Right ventricle myocardium inferior (tissue), 1 donor: Measurements from ENCODE around the gene RPP14. TPM values are rescaled to one million over a fixed set of nuclear protein-coding genes. Genes with fewer than 3 reads are reported as not detected.

Source experiments
- ATAC-seq: fragments of 200-7000 bp; cut with Tn5 transposase; one replicate; pipeline ENCODE4 v1.9.1; 2020; ENCODE audit warnings: mild to moderate bottlenecking, moderate library complexity
- DNase-seq: peaks from one replicate; pipeline ENCODE4 v3.0.0; 2021; ENCODE audit errors: missing footprints
- intact Hi-C: fragments of 100-400 bp; cut with DNase I; formaldehyde crosslinking; loops from one replicate; pipeline ENCODE4 v1.11.0; 2022
- total RNA-seq: library from RNA; stranded (reverse); fragmentation: NEBNext Ultra II Directional; extraction: Animal tissue kit (Norgen Biotek cat#: 25700); gene quantifications from one replicate; pipeline ENCODE4 v1.2.1, GENCODE V29; 2021
- donor health status: DM: no; HTN: yes; CAD: no; lungs with severe emphysema.

The RPP14 gene
- total RNA-seq, 1 donor from 2014 or later = 23.2 TPM

DNA sequence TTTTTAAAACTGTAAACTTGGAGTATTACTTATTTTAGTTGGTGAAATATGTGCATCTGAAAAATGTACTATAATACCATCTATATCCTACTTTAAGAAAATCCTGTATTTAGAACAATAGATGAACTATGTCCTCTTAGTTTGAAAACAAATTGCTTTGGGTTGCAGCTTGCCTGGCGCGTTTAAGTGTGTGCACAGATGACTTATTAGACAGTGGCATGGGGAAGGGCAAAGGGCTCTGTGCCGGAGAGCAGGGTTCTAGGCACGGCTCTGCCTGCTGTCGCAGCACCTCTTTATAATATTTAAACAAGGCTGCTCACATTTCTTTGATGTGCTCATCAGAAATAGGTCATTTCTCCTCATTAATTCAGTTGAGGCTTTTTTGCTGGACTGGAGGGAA lies 36.6 kb downstream of the RPP14 start:
- ATAC-seq = no peak
- intact Hi-C loops = no loop called here
- DNase-seq = no peak

DNA sequence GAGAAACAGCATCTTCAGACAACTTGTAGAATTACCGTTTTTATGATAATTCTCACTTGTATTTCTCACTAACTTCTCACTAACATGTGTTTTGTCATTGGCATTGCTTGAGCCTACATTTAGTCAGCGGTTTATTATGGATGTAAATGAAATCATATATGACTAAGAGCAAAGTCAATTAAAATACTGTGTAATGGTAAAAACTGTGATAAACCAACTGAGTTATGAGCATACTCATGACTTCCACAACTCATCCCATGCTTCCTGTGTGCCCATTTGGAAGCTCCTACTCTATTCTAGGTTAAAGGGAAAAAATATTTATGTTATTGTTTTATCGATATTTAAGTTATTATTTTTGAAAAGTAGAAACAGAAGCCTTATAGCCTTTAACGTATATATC lies 39.4 kb downstream of the RPP14 start:
- DNase-seq (no peak), ATAC-seq (no peak)
- intact Hi-C loops = no loop called here

GRCh38 chr3:58346368-58346767 lies 40.3 kb downstream of the RPP14 start:
- intact Hi-C loops = no loop called here
- ATAC-seq = no peak
- no peak for DNase-seq

- intact Hi-C loops = no loop called here
- ATAC-seq (no peak), DNase-seq (no peak)
These were observed 41.9 kb downstream of the RPP14 start for GRCh38 chr3:58347984-58348383.

DNA sequence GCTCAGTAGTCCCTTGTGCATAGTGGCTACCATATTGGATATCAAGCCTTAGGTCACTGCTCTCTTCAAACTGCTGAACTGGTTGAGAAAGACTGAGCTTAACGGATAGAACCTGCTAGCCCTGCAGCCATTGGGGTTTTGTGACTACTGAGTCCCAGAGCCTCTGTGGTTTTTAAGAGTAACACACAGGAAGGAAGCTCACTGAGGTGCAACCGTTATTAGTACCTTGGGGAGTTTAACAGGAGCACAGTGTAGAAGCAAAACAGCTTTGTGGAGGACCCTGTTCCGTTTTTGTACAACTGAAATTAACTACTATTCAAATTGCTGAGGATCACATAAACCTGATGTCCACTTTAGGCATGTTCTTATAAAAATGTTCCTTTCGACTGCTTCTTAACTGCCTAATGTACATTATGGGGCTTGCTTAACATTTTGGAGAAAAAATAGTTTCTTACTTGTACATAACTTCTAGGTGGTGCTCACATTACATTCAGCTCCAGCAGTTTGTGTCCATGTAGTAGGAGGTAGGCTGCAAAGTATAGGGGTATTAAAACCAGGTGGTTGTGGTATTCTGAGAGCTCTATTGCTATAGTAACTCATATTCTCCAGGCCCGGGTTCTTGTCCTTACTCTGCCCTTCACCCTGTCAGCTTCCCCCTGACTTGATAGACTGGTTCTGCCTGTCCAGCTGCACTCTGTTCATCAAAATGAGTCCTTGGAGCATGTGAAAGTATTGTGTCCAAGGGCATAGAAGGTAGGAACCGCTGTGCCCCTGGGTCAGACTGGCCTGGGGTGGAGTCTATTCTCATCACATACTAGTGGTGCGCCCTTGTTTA lies 44.0 kb downstream of the RPP14 start:
- no peak for DNase-seq
- intact Hi-C loops = no loop called here
- peak; percentile 5 for ATAC-seq

GRCh38 chr3:58350627-58351013 lies 44.6 kb downstream of the RPP14 start:
- intact Hi-C loops = no loop called here
- peak; percentile 31 for ATAC-seq
- no peak for DNase-seq

DNA sequence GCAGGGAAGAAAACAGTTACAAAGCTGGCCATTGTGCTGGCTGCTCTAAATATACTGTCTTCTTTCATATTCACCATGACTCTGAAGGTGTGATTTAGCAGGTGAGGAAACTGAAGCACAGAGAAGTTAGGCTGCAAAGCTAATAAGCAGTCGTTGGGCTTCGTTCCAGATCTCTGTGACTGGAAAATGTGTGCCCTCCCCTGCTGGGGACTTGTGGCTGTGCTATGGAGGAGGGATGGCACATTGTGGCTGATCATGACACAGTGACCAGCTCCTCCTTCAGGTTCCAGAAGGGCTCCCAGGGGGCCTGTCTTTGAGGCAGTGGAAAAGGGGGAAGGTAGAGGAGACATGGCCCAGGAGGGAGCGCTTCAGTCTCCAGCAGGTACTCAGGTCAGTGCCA lies 45.9 kb downstream of the RPP14 start:
- intact Hi-C loops = no loop called here
- no peak for DNase-seq
- no peak for ATAC-seq

DNA sequence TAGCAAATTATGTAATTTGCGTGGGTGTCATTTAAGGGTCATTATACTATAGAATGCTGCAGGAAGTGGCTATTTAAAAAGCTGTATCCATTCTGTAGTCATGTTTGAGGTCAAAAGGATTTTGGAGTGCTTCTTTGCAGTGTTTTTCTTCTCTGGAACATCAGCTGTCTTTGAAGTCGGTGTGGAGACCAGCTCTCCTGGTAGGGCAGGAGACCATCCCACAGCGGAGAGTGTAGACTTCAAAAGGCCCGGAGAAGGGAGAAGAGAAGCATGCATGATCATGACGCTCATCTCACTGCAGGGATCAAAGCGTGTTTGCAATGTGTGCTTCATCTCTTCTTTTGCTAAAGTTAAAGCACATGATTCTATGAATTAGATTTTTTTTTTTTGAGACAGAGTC lies 46.6 kb downstream of the RPP14 start:
- no peak for DNase-seq
- ATAC-seq = no peak

DNA sequence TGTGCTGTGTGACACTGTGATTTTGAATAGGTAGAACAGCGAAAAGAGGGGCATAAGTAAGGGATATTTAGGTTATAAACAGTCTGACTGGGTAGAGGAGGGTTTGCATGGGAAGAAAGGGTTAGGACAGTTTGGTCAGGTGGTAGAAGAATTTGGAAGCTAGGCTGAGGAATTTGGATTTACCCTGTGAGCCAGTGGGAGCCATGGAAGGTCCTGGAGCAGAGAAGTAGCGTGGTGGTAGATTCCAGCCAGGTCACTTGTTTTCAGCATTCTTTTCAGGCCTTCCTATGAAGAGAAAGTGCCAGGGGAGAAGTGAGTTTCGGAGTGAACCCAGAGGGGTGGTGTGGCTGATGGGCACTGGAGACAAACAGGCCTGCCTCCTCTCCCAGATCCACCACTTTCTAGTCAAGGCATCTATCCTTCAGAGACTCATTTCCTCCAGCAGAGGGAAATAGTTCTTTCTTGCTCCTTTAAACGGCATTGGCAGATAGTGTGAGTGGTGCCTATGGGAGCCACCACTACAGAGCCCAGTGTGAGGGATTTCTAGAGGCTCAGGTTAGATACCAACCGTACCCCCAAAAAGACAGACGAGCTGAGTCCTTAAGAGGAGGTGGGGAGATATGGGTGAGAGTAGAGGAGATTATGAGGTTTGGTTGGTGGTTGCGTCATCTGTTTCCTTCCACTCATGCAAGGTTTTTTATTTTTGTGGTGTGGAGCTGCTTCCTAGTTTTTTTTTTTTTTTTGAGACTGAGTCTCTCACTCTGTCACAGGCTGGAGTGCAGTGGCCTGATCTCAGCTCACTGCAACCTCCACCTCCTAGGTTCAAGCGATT lies 47.9 kb downstream of the RPP14 start:
- no peak for ATAC-seq
- intact Hi-C loops = no loop called here
- no peak for DNase-seq

More for the DNA sequence above, 46.6 kb downstream of the RPP14 start:
- intact Hi-C loops = no loop called here

GRCh38 chr3:58355179-58355578 lies 49.1 kb downstream of the RPP14 start:
- intact Hi-C loops = no loop called here
- ATAC-seq (no peak), DNase-seq (no peak)

DNA sequence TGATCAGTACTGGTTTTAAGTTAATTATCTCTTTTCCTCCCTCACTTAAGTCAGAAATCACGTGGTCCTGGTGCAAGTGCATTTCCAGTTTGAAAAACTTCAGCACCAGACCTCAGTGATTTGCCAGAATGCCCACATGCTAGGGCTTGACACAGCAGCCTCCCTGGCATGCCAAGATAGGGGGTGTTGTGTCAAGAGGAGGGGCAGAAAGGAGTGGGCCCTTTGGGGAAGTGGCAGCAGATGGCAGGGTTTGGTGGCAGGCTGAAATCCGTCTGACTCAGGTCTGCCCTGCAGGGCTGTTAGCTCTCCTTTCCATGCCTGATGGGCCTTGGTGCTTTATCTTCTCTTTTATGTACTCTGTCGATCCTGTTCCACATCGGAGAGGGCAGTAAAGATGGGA lies 50.0 kb downstream of the RPP14 start:
- ATAC-seq = no peak
- DNase-seq = no peak
- intact Hi-C loops = no loop called here

DNA sequence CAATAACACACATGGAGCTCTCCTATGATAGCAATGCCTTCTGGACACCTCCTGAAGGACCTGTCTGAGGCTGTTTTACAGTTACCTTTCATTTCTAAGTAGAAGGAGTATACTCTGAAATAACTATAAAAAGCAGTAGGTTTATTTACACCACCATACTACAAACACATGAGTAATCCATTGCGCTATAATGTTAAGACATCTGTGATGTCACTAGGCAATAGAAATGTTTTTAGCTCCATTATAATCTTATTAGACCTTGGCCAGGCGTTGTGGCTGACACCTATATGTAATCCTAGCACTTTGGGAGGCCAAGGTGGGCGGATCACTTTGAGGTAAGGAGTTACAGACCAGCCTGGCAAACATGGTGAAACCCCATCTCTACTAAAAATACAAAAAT lies 51.4 kb downstream of the RPP14 start:
- intact Hi-C loops = no loop called here
- ATAC-seq (no peak), DNase-seq (no peak)

DNA sequence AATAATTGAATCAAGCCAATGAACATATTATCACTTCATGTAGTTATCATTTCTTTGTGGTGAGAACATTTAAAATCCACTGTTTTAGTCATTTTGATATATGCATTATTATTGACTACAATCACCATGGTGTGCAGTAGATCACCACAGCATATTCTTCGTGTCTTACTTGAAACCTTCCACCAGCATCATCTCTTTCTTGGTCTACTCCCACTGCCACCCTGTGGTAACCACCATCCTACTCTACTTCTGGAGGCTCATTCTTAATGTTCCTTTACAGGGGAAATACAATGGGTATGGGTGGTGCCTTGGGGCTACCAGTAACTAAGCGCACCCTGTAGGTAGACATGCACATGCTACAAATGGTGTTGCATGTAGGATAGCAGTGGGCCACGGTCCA lies 52.0 kb downstream of the RPP14 start:
- ATAC-seq (no peak), DNase-seq (no peak)
- intact Hi-C loops = no loop called here

GRCh38 chr3:58358808-58359207 lies 52.8 kb downstream of the RPP14 start:
- intact Hi-C loops = no loop called here
- ATAC-seq = no peak
- DNase-seq = no peak

DNA sequence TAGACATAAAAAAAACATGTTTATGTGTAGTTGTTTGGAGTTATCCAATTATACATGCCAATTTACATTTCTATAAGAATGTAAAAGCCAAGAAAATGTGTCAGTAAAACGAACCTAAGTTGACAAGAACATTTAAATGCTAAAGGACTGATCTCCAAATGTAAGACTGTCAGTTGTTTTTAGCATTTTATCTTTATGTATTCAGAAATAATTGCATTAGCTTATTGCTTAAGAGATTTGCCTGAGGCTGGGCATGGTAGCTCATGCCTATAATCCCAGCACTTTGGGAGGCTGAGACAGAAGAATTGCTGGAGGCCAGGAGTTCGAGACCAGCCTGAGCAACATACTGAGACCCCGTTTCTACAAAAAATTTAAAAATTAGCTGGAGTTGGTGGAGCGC lies 53.6 kb downstream of the RPP14 start:
- ATAC-seq (no peak), DNase-seq (no peak)
- intact Hi-C loops = no loop called here

- DNase-seq (no peak), ATAC-seq (no peak)
- intact Hi-C loops = no loop called here
These were observed 55.8 kb downstream of the RPP14 start for GRCh38 chr3:58361866-58362265.

- ATAC-seq (no peak), DNase-seq (no peak)
- intact Hi-C loops = no loop called here
These were observed 60.7 kb downstream of the RPP14 start for GRCh38 chr3:58366699-58367098.

GRCh38 chr3:58369038-58369437 lies 63.0 kb downstream of the RPP14 start:
- no peak for ATAC-seq
- intact Hi-C loops = no loop called here
- no peak for DNase-seq
